Breast epithelium (tissue), 4 donors: ENCODE measurements around the gene ILRUN. TPM values are rescaled to one million over a fixed set of nuclear protein-coding genes. Genes with fewer than 3 reads are reported as not detected.
"Not testable (repeated sequence)": the region's sequence is repeated elsewhere in the genome, so short reads cannot be mapped to it uniquely, and the experiment has no call there.

Source experiments
- DNase-seq, 2 donors: peaks; one replicate each; pipeline ENCODE4 v3.0.0-alpha.2; 2019; ENCODE audit warnings: low spot score in 2 of 2
- H3K27ac ChIP-seq, 2 donors: fragments of 200-600 bp; sonication (generic) in 1 of 2; one replicate each; pipeline ENCODE4 v1.5.1; 2016 to 2019; ENCODE audit warnings: mild to moderate bottlenecking in 1 of 2
- H3K27me3 ChIP-seq, 2 donors: fragments of 200-600 bp; sonication (generic) in 1 of 2; one replicate each; pipeline versions ENCODE4 v1.5.1 to v1.6.0; 2017 to 2019; ENCODE audit warnings: control low read depth in 1 of 2, mild to moderate bottlenecking in 1 of 2
- H3K36me3 ChIP-seq: fragments of 200-600 bp; one replicate; pipeline ENCODE4 v1.5.1; 2019
- H3K4me1 ChIP-seq, 2 donors: fragments of 200-600 bp; sonication (generic); one replicate each; pipeline ENCODE4 v1.5.1; 2016 to 2019; ENCODE audit warnings: control low read depth in 1 of 2
- H3K4me3 ChIP-seq, 3 donors: fragments of 200-600 bp; sonication (generic); 1 replicate in 2 of 3; 2 replicates in 1 of 3; pipeline ENCODE4 v1.5.1; 2016 to 2019; ENCODE audit warnings: mild to moderate bottlenecking in 3 of 3, moderate library complexity in 2 of 3
- H3K9me3 ChIP-seq, 2 donors: fragments of 200-600 bp; sonication (generic) in 1 of 2; one replicate each; pipeline ENCODE4 v1.5.1; 2016 to 2019; ENCODE audit warnings: control low read depth in 1 of 2
- POLR2A ChIP-seq: fragments of 450-650 bp; IDR thresholded peaks from one replicate; pipeline ENCODE4 v1.6.1; 2016; ENCODE audit warnings: antibody characterized with exemption, mild to moderate bottlenecking, moderate library complexity
- POLR2AphosphoS5 ChIP-seq, 3 donors: sonication (generic); formaldehyde crosslinking; IDR thresholded peaks; one replicate each; pipeline ENCODE4 v1.6.1; 2017; ENCODE audit warnings: antibody characterized with exemption in 3 of 3
- intact Hi-C: fragments of 100-400 bp; cut with DNase I; formaldehyde crosslinking; loops from one replicate; pipeline ENCODE4 v1.15.1; 2023; ENCODE audit warnings: low total_unique reads
- total RNA-seq, 3 donors: library from RNA; depleted of rRNA; stranded (reverse); fragments of >200 nt; gene quantifications; one replicate each; pipeline ENCODE4 v1.1.0, GENCODE V29; 2016
- TF ChIP-seq, protein P1 (sequence below), 3 donors: fragments of 450-650 bp; IDR thresholded peaks; one replicate each; pipeline ENCODE4 v1.5.1; 2016 to 2017; ENCODE audit warnings: antibody characterized with exemption in 3 of 3, mild to moderate bottlenecking in 3 of 3, moderate library complexity in 3 of 3

ILRUN gene
- total RNA-seq, 3 donors from 2014 or later = 58.3 to 87.1 (median 63.7) TPM

DNA sequence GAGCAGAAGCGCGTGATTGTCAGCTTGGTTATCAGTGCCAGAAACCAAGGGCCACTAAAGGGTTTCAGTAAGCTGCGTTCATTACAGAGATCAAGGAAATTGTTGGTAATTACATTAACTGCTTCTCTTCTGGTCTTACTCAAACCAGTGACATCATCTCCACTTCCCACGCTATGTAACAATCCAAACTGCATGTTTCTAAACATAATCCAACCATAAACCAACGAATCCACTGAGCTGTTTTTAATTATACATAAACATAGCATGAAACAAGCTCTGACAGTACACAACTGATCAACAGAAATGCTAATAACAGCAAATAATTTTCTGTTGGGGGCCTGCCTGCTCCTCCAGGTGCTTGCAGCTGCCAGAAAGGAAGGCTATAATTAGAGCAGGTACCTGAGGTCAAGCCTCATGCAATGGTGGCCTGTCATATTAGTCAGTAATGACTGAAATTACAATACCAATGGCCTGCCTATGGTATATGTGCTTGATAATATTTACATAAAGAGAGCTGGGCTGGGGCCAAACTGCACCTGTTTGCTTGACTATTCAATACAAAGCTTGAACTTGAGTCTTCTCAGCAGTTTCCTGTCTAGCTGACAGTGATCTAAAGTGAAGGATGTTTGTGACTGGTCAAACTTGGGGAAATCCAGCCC, 40.1 kb downstream of the ILRUN start:
- Histone ChIP-seq H3K4me3 (peak overlapping the region; percentile 40 to 65 (median 51)), H3K36me3 (no peaks in the 10 kb centered on the region), H3K27me3 (no peaks in the 10 kb centered on the region), H3K27ac (peak overlapping the region; percentile 92 to 94), H3K9me3 (no peaks in the 10 kb centered on the region), H3K4me1 (peaks cover 0 to 17% of the 10 kb centered on the region in 2 donors)
- no peak for DNase-seq
- TF ChIP-seq POLR2A (no peak), POLR2AphosphoS5 (IDR thresholded peaks at IDR 0.05) (no peak)
- TF ChIP-seq, protein P1, sequence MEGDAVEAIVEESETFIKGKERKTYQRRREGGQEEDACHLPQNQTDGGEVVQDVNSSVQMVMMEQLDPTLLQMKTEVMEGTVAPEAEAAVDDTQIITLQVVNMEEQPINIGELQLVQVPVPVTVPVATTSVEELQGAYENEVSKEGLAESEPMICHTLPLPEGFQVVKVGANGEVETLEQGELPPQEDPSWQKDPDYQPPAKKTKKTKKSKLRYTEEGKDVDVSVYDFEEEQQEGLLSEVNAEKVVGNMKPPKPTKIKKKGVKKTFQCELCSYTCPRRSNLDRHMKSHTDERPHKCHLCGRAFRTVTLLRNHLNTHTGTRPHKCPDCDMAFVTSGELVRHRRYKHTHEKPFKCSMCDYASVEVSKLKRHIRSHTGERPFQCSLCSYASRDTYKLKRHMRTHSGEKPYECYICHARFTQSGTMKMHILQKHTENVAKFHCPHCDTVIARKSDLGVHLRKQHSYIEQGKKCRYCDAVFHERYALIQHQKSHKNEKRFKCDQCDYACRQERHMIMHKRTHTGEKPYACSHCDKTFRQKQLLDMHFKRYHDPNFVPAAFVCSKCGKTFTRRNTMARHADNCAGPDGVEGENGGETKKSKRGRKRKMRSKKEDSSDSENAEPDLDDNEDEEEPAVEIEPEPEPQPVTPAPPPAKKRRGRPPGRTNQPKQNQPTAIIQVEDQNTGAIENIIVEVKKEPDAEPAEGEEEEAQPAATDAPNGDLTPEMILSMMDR (IDR thresholded peaks at IDR 0.05) = no peak
- intact Hi-C loops = no loop called here

DNA sequence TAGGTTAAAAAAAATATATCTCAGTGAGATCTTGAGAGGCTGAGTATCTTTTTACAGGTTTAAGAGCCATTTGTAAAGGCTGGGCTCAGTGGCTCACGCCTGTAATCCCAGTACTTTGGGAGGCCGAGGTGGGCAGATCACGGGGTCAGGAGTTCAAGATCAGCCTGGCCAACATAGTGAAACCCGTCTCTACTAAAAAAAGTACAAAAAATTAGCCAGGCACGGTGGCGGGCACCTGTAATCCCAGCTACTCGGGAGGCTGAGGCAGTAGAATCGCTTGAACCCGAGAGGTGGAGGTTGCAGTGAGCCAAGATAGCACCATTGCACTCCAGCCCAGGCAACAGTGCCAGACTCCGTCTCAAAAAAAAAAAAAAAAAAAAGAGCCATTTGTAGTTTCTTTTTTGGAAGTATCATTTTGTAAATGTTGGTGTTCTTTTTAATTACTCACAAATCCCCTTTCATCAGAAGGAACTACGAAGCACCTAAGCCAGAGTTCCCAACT, 40.6 kb downstream of the ILRUN start:
- Histone ChIP-seq H3K4me3 (peak overlapping the region in 2 of 3 donors; percentile 51 to 65), H3K27ac (peak overlapping the region; percentile 92 to 94), H3K4me1 (peaks cover 0 to 17% of the 10 kb centered on the region in 2 donors)
- H3K36me3 ChIP-seq, intact Hi-C loops, H3K27me3 ChIP-seq, DNase-seq, H3K9me3 ChIP-seq: not testable (repeated sequence)

DNA sequence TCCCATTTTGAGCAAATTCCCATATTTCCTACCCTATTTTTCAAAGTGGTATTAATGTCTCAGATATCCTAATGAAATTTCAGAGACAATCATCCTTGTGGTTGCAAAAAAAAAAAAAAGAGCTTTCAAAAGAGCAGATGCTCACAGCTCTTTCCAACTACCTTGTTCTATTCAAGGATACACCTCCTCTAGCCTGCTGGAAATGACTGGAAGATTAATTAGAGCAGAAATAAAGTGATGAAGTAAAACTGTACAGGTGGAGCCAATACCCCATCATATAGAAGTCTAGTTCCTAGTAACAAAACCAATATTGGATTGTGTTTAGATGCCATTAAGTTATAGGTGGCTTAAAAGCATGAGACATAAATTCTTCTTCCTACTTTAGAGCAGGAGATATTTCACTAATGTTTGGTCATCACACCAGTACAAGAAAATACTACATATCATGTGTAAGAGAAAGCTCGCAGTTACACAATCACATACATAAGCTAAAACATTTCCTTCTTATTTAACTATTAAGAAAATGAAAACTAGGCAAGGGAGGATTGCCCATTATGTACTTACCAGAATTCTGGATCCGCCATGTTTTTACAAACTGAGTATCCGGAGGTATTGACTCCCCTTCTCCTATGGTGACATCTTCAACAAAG, 42.4 kb downstream of the ILRUN start:
- Histone ChIP-seq H3K36me3 (no peaks in the 10 kb centered on the region), H3K27ac (peak overlapping the region in 1 of 2 donors; percentile 92), H3K27me3 (no peaks in the 10 kb centered on the region), H3K9me3 (no peaks in the 10 kb centered on the region), H3K4me3 (no peak overlapping the region), H3K4me1 (peaks cover 0 to 17% of the 10 kb centered on the region in 2 donors)
- intact Hi-C loops = no loop called here
- DNase-seq = no peak
- TF ChIP-seq POLR2AphosphoS5 (IDR thresholded peaks at IDR 0.05) = no peak
- TF ChIP-seq, protein P1 (IDR thresholded peaks at IDR 0.05) = no peak
- TF ChIP-seq POLR2A = no peak

DNA sequence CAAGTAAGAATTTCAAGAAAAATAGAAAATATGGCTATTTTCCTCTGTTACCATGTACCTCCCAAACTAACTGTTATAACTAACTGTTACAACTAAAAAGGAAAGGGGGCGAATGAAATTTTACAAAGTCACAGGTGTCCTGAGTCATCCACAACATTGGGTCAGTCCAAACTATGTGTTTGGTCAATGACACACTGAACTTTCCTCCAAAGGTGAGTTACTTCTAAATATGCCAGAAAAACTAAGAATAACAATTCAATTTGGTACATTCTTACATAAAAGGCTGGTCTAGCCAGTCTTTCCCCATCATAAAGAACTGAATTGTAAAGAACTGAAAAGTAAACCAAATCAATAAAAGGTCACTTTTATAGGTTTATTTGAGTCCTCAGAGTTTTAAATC, 44.3 kb downstream of the ILRUN start:
- TF ChIP-seq, protein P1 (IDR thresholded peaks at IDR 0.05) = no peak
- TF ChIP-seq POLR2A (no peak), POLR2AphosphoS5 (IDR thresholded peaks at IDR 0.05) (no peak)

DNA sequence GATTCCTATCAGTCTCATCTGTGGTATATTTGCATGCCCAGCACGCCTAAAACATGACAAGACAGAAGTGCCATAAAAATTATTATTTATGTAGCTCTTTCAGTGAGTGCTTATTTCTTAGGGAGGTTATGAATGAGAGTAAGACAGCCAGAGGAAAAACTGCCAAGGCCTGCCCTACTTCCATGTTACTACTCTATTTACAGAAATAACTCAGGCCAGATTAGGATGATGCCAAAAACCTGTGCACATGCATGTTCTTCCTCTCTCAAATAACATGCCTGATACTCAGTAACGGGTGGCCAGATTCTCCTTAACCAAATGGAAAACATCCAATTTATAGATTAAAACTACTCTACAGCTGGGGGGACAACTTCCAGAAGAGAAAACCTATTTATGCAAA, 45.7 kb downstream of the ILRUN start:
- Histone ChIP-seq H3K27me3 (no peaks in the 10 kb centered on the region), H3K4me3 (no peak overlapping the region), H3K27ac (peak overlapping the region in 1 of 2 donors; percentile 15), H3K36me3 (no peaks in the 10 kb centered on the region), H3K4me1 (peaks cover 0 to 5% of the 10 kb centered on the region in 2 donors), H3K9me3 (no peaks in the 10 kb centered on the region)
- DNase-seq = no peak
- intact Hi-C loops = no loop called here
- TF ChIP-seq, protein P1 (IDR thresholded peaks at IDR 0.05) = no peak
- TF ChIP-seq POLR2AphosphoS5 (IDR thresholded peaks at IDR 0.05) (no peak), POLR2A (no peak)

More for the DNA sequence above, 44.3 kb downstream of the ILRUN start:
- no peaks in the 10 kb centered on the region for H3K27me3 ChIP-seq
- no peaks in the 10 kb centered on the region for H3K36me3 ChIP-seq
- intact Hi-C loops = no loop called here
- H3K4me1 ChIP-seq = peaks cover 0 to 9% of the 10 kb centered on the region in 2 donors
- no peak overlapping the region for H3K4me3 ChIP-seq
- DNase-seq = no peak
- H3K9me3 ChIP-seq = no peaks in the 10 kb centered on the region
- no peak overlapping the region for H3K27ac ChIP-seq

DNA sequence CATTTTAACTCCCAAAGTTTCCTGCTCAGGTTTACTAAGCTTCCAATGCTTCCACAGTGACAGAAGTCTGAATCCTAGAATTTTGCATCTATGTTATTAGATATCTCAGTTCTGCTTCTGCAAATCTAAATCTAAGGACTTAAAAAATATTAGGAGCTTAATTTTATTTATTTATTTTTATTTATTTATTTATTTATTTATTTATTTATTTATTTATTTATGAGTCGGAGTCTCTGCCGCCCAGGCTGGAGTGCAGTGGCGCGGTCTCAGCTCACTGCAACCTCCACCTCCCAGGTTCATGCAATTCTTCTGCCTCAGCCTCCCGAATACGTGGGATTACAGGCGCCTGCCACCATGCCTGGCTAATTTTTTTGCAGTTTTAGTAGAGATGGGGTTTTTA, 46.3 kb downstream of the ILRUN start:
- H3K4me1 ChIP-seq, intact Hi-C loops, H3K9me3 ChIP-seq, H3K27me3 ChIP-seq, DNase-seq, H3K36me3 ChIP-seq, H3K4me3 ChIP-seq, H3K27ac ChIP-seq: not testable (repeated sequence)
